NCI-H2081 (cell line): Measurements from ENCODE around the gene SMIM30.
"Not testable (repeated sequence)": the region's sequence is repeated elsewhere in the genome, so short reads cannot be mapped to it uniquely, and the experiment has no call there.

Experiments used
- DNase-seq, 2 experiments: peaks; one replicate each; lab custom pipeline; 2025; lab: John Stamatoyannopoulos, UW

The SMIM30 gene

GRCh38 chr7:113118074-113118959 lies at the start of gene SMIM30:
TSS of gene SMIM30 (minus strand) at chr7:113118554. CDS start at chr7:113117578, 976 bp downstream.
- peak; percentile 96 to 97 for DNase-seq

DNA sequence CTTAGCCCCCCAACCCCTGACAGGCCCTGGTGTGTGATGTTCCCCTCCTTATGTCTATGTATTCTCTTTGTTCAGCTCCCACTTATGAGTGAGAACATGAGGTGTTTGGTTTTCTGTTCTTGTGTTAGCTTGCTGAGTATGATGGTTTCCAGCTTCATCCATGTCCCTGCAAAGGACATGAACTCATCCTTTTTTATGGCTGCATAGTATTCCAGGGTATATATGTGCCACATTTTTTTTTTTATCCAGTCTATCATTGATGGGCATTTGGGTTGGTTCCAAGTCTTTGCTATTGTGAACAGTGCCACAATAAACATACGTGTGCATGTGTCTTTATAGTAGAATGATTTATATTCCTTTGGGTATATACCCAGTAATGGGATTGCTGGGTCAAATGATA lies 47.8 kb upstream of the SMIM30 start:
- not testable (repeated sequence) for DNase-seq

DNA sequence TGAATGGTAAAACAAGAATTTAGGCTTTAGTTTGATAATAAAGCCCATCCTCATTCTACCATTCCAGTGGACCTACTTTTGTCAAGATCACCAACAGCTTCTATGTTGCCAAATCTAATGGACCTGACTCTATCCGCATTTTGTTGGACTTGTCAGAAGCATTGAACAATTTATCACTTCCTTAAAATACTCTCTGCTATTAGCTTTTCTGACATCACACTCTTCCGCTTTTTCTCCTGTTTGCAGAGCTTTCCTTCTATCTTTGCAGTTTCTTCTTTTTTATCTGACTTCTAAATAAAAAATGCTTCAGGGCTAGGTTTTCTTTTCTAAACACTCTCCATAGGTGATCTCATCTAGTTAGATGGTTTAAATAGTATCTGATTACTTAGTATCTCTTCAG lies 42.7 kb upstream of the SMIM30 start:
- no peak for DNase-seq

DNA sequence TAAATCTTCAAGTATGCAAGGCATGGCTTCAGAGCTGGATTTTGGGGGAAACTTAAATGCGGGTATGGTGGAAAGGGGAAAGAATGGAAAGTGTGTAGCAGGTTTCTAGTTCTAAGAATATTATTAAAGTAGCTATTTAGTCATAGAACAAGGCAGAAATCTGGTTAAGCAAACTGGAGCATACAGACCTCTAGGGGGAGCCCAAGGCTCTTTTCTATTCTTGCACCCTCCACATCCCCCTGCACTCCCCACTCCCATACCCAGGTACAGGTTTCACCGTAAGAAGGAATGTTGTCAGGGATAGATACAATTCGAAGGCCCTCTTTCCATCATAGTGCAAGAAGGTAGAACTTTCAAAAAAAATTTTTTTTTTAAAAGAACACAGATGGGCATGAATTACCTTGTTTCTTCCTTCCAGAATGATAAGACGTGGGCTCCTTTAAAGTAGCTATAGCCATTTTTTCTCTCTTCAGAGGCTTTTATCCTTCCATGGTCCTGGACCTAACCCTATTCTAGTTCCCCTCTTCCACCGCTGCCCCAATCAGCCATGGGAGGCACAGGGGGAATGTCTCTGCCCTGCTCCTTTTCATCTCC lies 41.5 kb upstream of the SMIM30 start:
- DNase-seq = peak; percentile 64 to 69

DNA sequence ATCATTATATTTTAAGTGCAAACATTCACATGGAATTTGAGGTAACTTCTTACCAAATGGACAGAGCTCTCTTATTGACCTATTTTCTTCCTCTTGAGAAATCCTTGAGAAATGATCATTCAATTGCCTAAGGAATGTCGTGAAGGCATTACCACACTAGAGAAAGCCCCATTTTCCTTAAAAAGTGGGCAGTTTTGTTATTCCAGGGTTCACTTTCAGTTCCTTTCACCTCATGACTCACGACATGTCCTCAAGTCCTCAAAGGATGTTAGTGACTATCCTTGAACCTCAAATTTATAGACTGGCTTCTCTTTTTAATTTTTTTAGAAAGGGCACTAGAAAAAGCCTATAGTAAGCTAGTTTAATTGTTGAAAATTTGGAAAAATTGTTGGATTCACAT lies 40.4 kb upstream of the SMIM30 start:
- DNase-seq = no peak

- no peak for DNase-seq
Measured at GRCh38 chr7:113154117-113154516, 35.8 kb upstream of the SMIM30 start.

- DNase-seq = no peak
Measured at GRCh38 chr7:113144817-113145216, 26.5 kb upstream of the SMIM30 start.

GRCh38 chr7:113143486-113144257 lies 25.3 kb upstream of the SMIM30 start:
- no peak for DNase-seq

DNA sequence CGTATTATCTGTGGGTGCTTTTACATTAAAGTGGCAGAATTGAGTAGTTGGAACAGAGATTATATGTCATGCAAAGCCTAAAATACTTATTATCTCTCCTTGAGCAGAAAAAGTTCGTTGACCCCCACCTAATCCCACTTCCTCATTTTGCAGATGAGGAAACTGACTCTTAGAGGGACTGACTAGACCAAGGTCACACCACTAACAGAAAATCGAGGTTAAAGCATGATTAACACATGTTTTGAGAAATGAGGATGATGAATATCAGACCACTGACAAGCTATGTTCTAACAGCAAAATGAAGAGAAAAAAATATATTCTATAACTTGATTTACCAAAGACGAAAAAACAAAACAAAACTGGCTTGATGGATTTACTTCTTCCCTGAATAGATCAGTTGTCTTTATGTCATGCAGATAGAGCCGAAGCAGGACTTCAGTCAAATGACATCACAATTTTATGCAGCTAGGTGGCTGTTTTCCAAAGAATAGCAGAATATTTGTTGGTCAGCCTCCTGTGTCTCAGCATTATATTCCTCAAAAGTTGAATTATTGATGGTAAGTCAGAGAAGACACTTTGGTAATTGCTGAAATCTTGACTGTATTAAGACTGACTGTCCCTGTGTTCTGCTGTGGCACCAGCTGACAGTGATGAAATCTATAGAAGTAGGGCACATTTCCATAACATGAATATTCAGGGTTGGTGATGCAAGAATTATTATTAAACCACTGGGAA lies 24.2 kb upstream of the SMIM30 start:
- DNase-seq = no peak

GRCh38 chr7:113141803-113142202 lies 23.4 kb upstream of the SMIM30 start:
- no peak for DNase-seq

GRCh38 chr7:113140956-113141355 lies 22.6 kb upstream of the SMIM30 start:
- DNase-seq = no peak

- DNase-seq = no peak
Measured at GRCh38 chr7:113137241-113137640, 18.9 kb upstream of the SMIM30 start.

- no peak for DNase-seq
Measured at GRCh38 chr7:113134025-113134424, 15.7 kb upstream of the SMIM30 start.

DNA sequence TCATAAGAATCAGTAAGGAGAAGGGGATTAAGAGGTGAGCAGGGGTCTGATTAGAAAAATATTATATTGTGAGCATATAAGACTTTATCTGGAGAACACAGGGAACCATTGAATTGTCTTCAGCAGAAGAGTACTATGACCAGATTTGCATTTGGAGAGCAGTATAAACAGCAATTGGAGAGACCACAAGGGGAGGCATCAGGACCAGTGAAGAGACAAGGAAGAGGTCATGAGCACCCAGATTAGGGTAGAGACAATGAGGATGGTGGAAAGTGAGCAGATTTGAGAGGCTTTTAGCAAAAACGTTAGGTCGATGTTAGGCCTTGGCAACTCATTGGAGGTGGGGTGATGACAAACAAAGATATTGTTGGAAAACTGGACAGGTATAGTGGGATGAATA lies 13.0 kb upstream of the SMIM30 start:
- DNase-seq = no peak

GRCh38 chr7:113128031-113128430 lies 9.7 kb upstream of the SMIM30 start:
- DNase-seq = no peak

DNA sequence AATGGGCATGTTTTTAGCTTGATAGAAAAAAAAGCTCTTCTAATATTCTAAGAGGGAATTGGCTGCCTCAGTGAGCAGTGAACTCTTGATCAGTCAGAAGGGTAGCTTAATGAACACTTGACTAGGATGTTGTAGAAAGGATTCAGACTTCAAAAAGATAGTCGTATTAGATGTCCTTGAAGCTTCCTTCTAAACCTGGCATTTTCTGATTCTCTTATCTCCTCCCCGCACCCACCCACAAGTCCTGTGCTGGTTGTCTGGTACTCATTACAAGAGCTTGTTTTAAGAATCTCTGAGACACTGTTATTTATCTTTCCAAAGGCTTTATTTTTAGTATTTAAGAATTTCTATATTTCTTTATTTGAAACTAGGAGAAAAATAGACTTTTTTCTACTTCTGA lies 7.4 kb upstream of the SMIM30 start:
- DNase-seq = no peak

- DNase-seq = no peak
Measured at GRCh38 chr7:113122744-113123143, 4.4 kb upstream of the SMIM30 start.

GRCh38 chr7:113120647-113121046 lies 2.3 kb upstream of the SMIM30 start:
- DNase-seq = no peak

- DNase-seq = no peak
Measured at GRCh38 chr7:113119429-113119828, 1.1 kb upstream of the SMIM30 start.

- DNase-seq = not testable (repeated sequence)
Measured at GRCh38 chr7:113117374-113117774, 980 bp downstream of the SMIM30 start.

GRCh38 chr7:113113912-113114311 lies 4.4 kb downstream of the SMIM30 start:
- peak in 1 of 2 experiments; percentile 29 for DNase-seq

GRCh38 chr7:113109718-113110117 lies 8.6 kb downstream of the SMIM30 start:
- DNase-seq = no peak
